Caco-2 (cell line): ENCODE results near the gene PPP4R4. TPM values are rescaled to one million over a fixed set of nuclear protein-coding genes. Genes with fewer than 3 reads are reported as not detected.

Experiments used
- BruUV-seq: library from RNA; stranded (reverse); fragments of 400-500 nt; replicated peaks from 2 replicates; lab custom pipeline; 2021; lab: Mats Ljungman, UMichigan
- CTCF ChIA-PET: fragments of 300-600 bp; sonication (Branson Sonifier 250); formaldehyde crosslinking; loops from one replicate; lab custom pipeline; 2022; ENCODE audit warnings: antibody characterized with exemption; lab: Charles Lee
- POLR2A ChIA-PET: fragments of 300-600 bp; sonication (Branson Sonifier 250); formaldehyde crosslinking; loops from one replicate; lab custom pipeline; 2022; ENCODE audit warnings: antibody characterized with exemption; lab: Charles Lee
- DNase-seq, 2 experiments: peaks; one replicate each; pipeline versions ENCODE4 v3.0.0 to v3.0.0-alpha.2; 2020 to 2022
- H3K27me3 ChIP-seq: replicated peaks from 2 replicates; pipeline ENCODE4 v1.6.0; 2011; ENCODE audit warnings: low read length; ENCODE audit not compliant: control insufficient read depth, insufficient read depth
- H3K36me3 ChIP-seq: 2 replicates; pipeline ENCODE4 v1.5.1; 2011; ENCODE audit warnings: low read length; ENCODE audit not compliant: control insufficient read depth, insufficient read depth
- H3K4me1 ChIP-seq: fragments of 250-450 bp; sonication (Bioruptor Pico); 2 replicates; pipeline ENCODE4 v1.5.1; 2020; ENCODE audit warnings: mild to moderate bottlenecking
- H3K4me3 ChIP-seq: 2 replicates; pipeline ENCODE4 v1.5.1; 2011; ENCODE audit warnings: low read depth, mild to moderate bottlenecking, control low read depth, low read length
- H3K9me3 ChIP-seq: fragments of 250-450 bp; sonication (Bioruptor Pico); 2 replicates; pipeline ENCODE4 v1.5.1; 2020; ENCODE audit warnings: mild to moderate bottlenecking, moderate library complexity
- H3K27ac Mint-ChIP-seq: one replicate; pipeline ENCODE4 v1.8.0; 2022; ENCODE audit warnings: mixed read lengths; ENCODE audit not compliant: unreplicated experiment
- H3K27me3 Mint-ChIP-seq: one replicate; pipeline ENCODE4 v1.8.0; 2022; ENCODE audit warnings: mixed read lengths; ENCODE audit not compliant: insufficient read depth, unreplicated experiment
- H3K36me3 Mint-ChIP-seq: one replicate; pipeline ENCODE4 v1.8.0; 2022; ENCODE audit warnings: mild to moderate bottlenecking, mixed read lengths; ENCODE audit not compliant: insufficient read depth, unreplicated experiment
- H3K4me1 Mint-ChIP-seq: one replicate; pipeline ENCODE4 v1.8.0; 2022; ENCODE audit warnings: low read depth, mixed read lengths; ENCODE audit not compliant: unreplicated experiment
- H3K4me3 Mint-ChIP-seq: one replicate; pipeline ENCODE4 v1.8.0; 2022; ENCODE audit warnings: mild to moderate bottlenecking, moderate library complexity, mixed read lengths; ENCODE audit not compliant: unreplicated experiment
- H3K9me3 Mint-ChIP-seq: one replicate; pipeline ENCODE4 v1.8.0; 2022; ENCODE audit warnings: mixed read lengths; ENCODE audit not compliant: unreplicated experiment
- CTCF ChIP-seq, 2 experiments: fragments of 200-600 bp in 1 of 2; IDR thresholded peaks; 1 replicate in 1 of 2; 2 replicates in 1 of 2; pipeline versions ENCODE4 v1.5.1 to v1.8.0; 2011 to 2022; ENCODE audit warnings: antibody characterized with exemption in 1 of 2, control low read depth in 1 of 2, inconsistent platforms in 1 of 2, low read depth in 1 of 2, low read length in 1 of 2, mild to moderate bottlenecking in 1 of 2, moderate library complexity in 1 of 2; ENCODE audit not compliant: insufficient read depth in 1 of 2, severe bottlenecking in 1 of 2, unreplicated experiment in 1 of 2
- intact Hi-C: fragments of 100-400 bp; cut with micrococcal nuclease; formaldehyde crosslinking; loops from one replicate; pipeline ENCODE4 v1.10.0; 2022; ENCODE audit not compliant: unreplicated experiment
- total RNA-seq: library from RNA; stranded (reverse); gene quantifications from 2 replicates; pipeline ENCODE4 v1.2.3, GENCODE V29; 2022

The PPP4R4 gene
- total RNA-seq, 1 experiment from 2014 or later: 0.20 TPM

GRCh38 chr14:94237046-94237445, 62.9 kb downstream of the PPP4R4 start:
- Mint-ChIP-seq H3K27ac (no peak overlapping the region), H3K4me3 (no peak overlapping the region), H3K27me3 (no peaks in the 10 kb centered on the region), H3K4me1 (no peaks in the 10 kb centered on the region), H3K9me3 (no peaks in the 10 kb centered on the region), H3K36me3 (no peaks in the 10 kb centered on the region)
- BruUV-seq: no TSS peak
- POLR2A ChIA-PET: no interaction called here
- H3K36me3 ChIP-seq: no peaks in the 10 kb centered on the region
- no peaks in the 10 kb centered on the region for H3K4me1 ChIP-seq
- intact Hi-C loops: no loop called here
- DNase-seq: no peak
- no peak for TF ChIP-seq CTCF (IDR thresholded peaks at IDR 0.05; ENCODE audit: insufficient read depth in 1 of 2, low read depth in 1 of 2, low read length in 1 of 2, severe bottlenecking in 1 of 2, unreplicated experiment in 1 of 2)
- CTCF ChIA-PET: no interaction called here
- no peak overlapping the region for H3K4me3 ChIP-seq
- H3K27me3 ChIP-seq: no peaks in the 10 kb centered on the region
- no peaks in the 10 kb centered on the region for H3K9me3 ChIP-seq

- no peaks in the 10 kb centered on the region for H3K4me1 ChIP-seq
- no peak overlapping the region for H3K4me3 Mint-ChIP-seq
- H3K27me3 Mint-ChIP-seq: no peaks in the 10 kb centered on the region
- BruUV-seq: no TSS peak
- H3K27ac Mint-ChIP-seq: no peak overlapping the region
- DNase-seq: no peak
- CTCF ChIA-PET: no interaction called here
- no peaks in the 10 kb centered on the region for H3K36me3 ChIP-seq
- TF ChIP-seq CTCF (IDR thresholded peaks at IDR 0.05; ENCODE audit: insufficient read depth in 1 of 2, low read depth in 1 of 2, low read length in 1 of 2, severe bottlenecking in 1 of 2, unreplicated experiment in 1 of 2): no peak
- intact Hi-C loops: no loop called here
- no peaks in the 10 kb centered on the region for H3K27me3 ChIP-seq
- no peaks in the 10 kb centered on the region for H3K4me1 Mint-ChIP-seq
- no peaks in the 10 kb centered on the region for H3K9me3 Mint-ChIP-seq
- POLR2A ChIA-PET: no interaction called here
- no peak overlapping the region for H3K4me3 ChIP-seq
- no peaks in the 10 kb centered on the region for H3K36me3 Mint-ChIP-seq
- no peaks in the 10 kb centered on the region for H3K9me3 ChIP-seq
These were observed 63.9 kb downstream of the PPP4R4 start for GRCh38 chr14:94237983-94238382.

- Histone ChIP-seq H3K27me3 (no peaks in the 10 kb centered on the region), H3K4me3 (no peak overlapping the region), H3K9me3 (no peaks in the 10 kb centered on the region), H3K36me3 (no peaks in the 10 kb centered on the region), H3K4me1 (no peaks in the 10 kb centered on the region)
- H3K9me3 Mint-ChIP-seq: no peaks in the 10 kb centered on the region
- H3K4me3 Mint-ChIP-seq: no peak overlapping the region
- intact Hi-C loops: no loop called here
- no peak overlapping the region for H3K27ac Mint-ChIP-seq
- no peaks in the 10 kb centered on the region for H3K27me3 Mint-ChIP-seq
- ChIA-PET CTCF (no interaction called here), POLR2A (no interaction called here)
- TF ChIP-seq CTCF (IDR thresholded peaks at IDR 0.05; ENCODE audit: insufficient read depth in 1 of 2, low read depth in 1 of 2, low read length in 1 of 2, severe bottlenecking in 1 of 2, unreplicated experiment in 1 of 2): no peak
- no TSS peak for BruUV-seq
- no peaks in the 10 kb centered on the region for H3K36me3 Mint-ChIP-seq
- no peaks in the 10 kb centered on the region for H3K4me1 Mint-ChIP-seq
- no peak for DNase-seq
These were observed 65.3 kb downstream of the PPP4R4 start for GRCh38 chr14:94239406-94239805.
